B cell (primary cell): ENCODE results near the gene JMJD6.
"Not testable (repeated sequence)": the region's sequence is repeated elsewhere in the genome, so short reads cannot be mapped to it uniquely, and the experiment has no call there.

Source experiments
- EZH2 ChIP-seq: IDR thresholded peaks from 2 replicates; pipeline ENCODE4 v1.6.1; 2012; ENCODE audit warnings: borderline replicate concordance, low read depth, mild to moderate bottlenecking, moderate library complexity, low read length; ENCODE audit not compliant: insufficient read depth, poor library complexity, severe bottlenecking
- TF ChIP-seq, protein P1 (sequence below): fragments of 200-600 bp; IDR thresholded peaks from one replicate; pipeline ENCODE4 v1.8.0; 2022; ENCODE audit warnings: antibody characterized with exemption, mild to moderate bottlenecking

DNA sequence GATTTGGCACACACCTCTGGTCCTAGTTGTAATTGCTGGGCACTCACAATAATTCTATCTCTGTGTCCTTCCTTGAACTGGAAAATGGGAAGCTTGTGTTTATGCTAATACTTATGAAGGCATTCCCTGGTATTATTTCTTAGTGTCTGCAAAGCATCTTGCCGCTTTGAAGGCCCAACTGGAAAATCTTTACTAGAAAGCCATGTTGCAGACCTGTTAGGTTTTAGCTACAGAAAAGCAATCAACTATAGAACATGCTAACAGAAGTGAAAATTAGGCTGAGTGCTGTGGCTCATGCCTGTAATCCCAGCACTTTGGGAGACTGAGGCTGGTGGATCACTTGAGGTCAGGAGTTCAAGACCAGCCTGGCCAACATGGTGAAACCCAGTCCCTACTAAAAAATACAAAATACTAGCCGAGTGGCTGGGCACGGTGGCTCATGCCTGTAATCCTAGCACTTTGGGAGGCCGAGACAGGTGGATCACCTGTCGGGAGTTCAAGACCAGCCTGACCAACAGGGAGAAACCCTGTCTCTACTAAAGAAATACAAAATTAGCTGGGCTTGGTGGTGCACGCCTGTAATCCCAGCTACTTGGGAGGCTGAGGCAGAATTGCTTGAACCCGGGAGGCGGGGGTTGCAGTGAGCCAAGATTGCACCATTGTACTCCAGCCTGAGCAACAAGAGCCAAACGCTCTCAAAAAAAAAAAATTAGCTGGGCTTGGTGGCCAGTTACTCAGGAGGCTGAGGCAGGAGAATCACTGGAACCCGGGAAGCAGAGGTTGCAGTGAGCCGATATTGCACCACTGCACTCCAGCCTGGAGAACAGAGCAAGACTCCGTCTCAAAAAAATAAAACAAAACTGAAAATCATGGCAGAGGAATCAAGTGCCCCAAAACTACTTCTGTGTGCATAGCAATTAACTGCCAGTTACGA is 5.7 kb upstream of the JMJD6 start:
- TF ChIP-seq EZH2: not testable (repeated sequence)
- TF ChIP-seq, protein P1, sequence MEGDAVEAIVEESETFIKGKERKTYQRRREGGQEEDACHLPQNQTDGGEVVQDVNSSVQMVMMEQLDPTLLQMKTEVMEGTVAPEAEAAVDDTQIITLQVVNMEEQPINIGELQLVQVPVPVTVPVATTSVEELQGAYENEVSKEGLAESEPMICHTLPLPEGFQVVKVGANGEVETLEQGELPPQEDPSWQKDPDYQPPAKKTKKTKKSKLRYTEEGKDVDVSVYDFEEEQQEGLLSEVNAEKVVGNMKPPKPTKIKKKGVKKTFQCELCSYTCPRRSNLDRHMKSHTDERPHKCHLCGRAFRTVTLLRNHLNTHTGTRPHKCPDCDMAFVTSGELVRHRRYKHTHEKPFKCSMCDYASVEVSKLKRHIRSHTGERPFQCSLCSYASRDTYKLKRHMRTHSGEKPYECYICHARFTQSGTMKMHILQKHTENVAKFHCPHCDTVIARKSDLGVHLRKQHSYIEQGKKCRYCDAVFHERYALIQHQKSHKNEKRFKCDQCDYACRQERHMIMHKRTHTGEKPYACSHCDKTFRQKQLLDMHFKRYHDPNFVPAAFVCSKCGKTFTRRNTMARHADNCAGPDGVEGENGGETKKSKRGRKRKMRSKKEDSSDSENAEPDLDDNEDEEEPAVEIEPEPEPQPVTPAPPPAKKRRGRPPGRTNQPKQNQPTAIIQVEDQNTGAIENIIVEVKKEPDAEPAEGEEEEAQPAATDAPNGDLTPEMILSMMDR: not testable (repeated sequence)
